ENCODE measurements around the gene MLLT3. TPM values are rescaled to one million over a fixed set of nuclear protein-coding genes. Genes with fewer than 3 reads are reported as not detected.

The MLLT3 gene
- total and polyA plus RNA-seq, 2 of the 8 experiments (the other 6 are each of a cell fraction or from before 2014, with no cell fraction given) = 5.9 to 9.6 TPM

DNA sequence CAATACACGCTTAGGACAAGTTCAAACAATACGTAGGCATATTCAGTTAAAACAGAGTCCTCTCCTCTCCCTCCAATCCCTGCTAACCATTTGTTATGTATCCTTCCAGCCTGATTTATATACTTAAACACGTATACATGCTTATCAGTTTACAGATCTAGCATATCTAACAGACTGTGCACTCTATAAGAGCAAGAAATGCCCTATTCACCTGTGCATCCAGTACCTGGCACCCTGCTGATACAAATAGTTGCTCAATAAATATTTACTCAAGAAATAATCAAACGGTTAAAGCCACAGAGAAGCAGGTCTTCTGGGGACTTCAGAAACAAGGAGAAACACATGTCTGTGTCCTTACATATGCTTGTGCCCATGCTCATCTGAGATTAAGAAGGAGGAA is 55.9 kb downstream of the MLLT3 start:
- Histone ChIP-seq H3K4ac (replicated peaks; ENCODE audit: insufficient read length, low read depth, low read length) (no peak overlapping the region), H3K18ac (ENCODE audit: extremely low read depth, low read length) (no peak overlapping the region), H2BK12ac (ENCODE audit: low read depth, low read length) (no peak overlapping the region), H3K4me2 (ENCODE audit: insufficient read depth in 1 of 2, low read depth in 2 of 2, low read length in 2 of 2) (no peak overlapping the region), H3K79me1 (ENCODE audit: low read depth, low read length) (no peaks in the 10 kb centered on the region; the same call in 1 of the 2 replicates), H3K79me2 (ENCODE audit: control insufficient read depth in 1 of 2, insufficient read depth in 2 of 2, low read length in 2 of 2) (no peaks in the 10 kb centered on the region), H2BK20ac (ENCODE audit: low read length) (no peak overlapping the region), H3K56ac (replicated peaks; ENCODE audit: insufficient read length, low read depth, low read length) (no peak overlapping the region), H3K27ac (ENCODE audit: low read depth, low read length) (no peak overlapping the region), H3K9ac (replicated peaks in 1 of 4; ENCODE audit: extremely low read depth in 1 of 4, low read depth in 3 of 4, low read length in 3 of 4) (no peak overlapping the region), H3K4me1 (replicated peaks in 1 of 4; ENCODE audit: control insufficient read depth in 3 of 4, insufficient read depth in 4 of 4, low read length in 3 of 4) (no peaks in the 10 kb centered on the region), H2BK15ac (ENCODE audit: low read length) (no peak overlapping the region), H4K20me1 (replicated peaks in 1 of 2; ENCODE audit: control insufficient read depth in 1 of 2, insufficient read depth in 2 of 2, low read length in 2 of 2) (no peaks in the 10 kb centered on the region), H3K23me2 (ENCODE audit: low read depth, low read length) (no peaks in the 10 kb centered on the region; the same call in 1 of the 2 replicates), H2BK5ac (ENCODE audit: low read depth, low read length) (no peak overlapping the region), H2AK5ac (ENCODE audit: low read depth, low read length) (no peak overlapping the region), H4K91ac (replicated peaks; ENCODE audit: insufficient read length, low read length) (no peak overlapping the region), H3K4me3 (ENCODE audit: extremely low read depth in 1 of 4, insufficient read depth in 2 of 4, low read depth in 3 of 4, low read length in 4 of 4) (no peak overlapping the region), H4K5ac (ENCODE audit: insufficient read length, low read depth, low read length) (no peak overlapping the region), H3K23ac (ENCODE audit: insufficient read length) (no peak overlapping the region), H2AFZ (ENCODE audit: low read length) (no peak overlapping the region), H3K36me3 (ENCODE audit: control insufficient read depth in 2 of 4, insufficient read depth in 4 of 4, low read length in 3 of 4) (no peaks in the 10 kb centered on the region), H3K27me3 (replicated peaks in 1 of 4; ENCODE audit: control insufficient read depth in 3 of 4, extremely low read depth in 1 of 4, insufficient read depth in 3 of 4, low read length in 3 of 4) (no peaks in the 10 kb centered on the region), H3K9me3 (ENCODE audit: insufficient read depth in 2 of 2, low read depth in 1 of 2, low read length in 1 of 2) (no peaks in the 10 kb centered on the region), H3K14ac (ENCODE audit: insufficient read length) (no peak overlapping the region), H4K8ac (ENCODE audit: extremely low read depth, insufficient read depth, low read length) (no peak overlapping the region), H2BK120ac (replicated peaks; ENCODE audit: low read depth, low read length) (no peak overlapping the region)
- ChIA-PET POLR2A (ENCODE audit: partially characterized antibody) (no interaction called here), CTCF (ENCODE audit: partially characterized antibody) (no interaction called here)
- no peak for DNase-seq (ENCODE audit: low read depth in 1 of 2, low spot score in 2 of 2)
- no peak for FAIRE-seq
- WGBS, 2 experiments (ENCODE audit: extremely low coverage in 1 of 2, insufficient coverage in 1 of 2, insufficient read length in 1 of 2, insufficient replicate concordance in 2 of 2, low coverage in 1 of 2, low lambda C conversion rate in 2 of 2, missing lambda C conversion rate in 1 of 2) = 93% methylated on average over 4 of the region's 4 CpGs; no CpG with 5 or more reads in 1 of the 2 experiments
- no peak for TF ChIP-seq GABPA (IDR thresholded peaks at IDR 0.05; ENCODE audit: borderline replicate concordance, insufficient read depth, low read length)
- TF ChIP-seq CEBPB (IDR thresholded peaks at IDR 0.05; ENCODE audit: low read depth, low read length) = no peak
- TF ChIP-seq JUN (IDR thresholded peaks at IDR 0.05; ENCODE audit: low read depth, low read length) = no peak
- TF ChIP-seq SIX5 (IDR thresholded peaks at IDR 0.05; ENCODE audit: low read depth, low read length) = no peak
- no peak for TF ChIP-seq RAD21 (IDR thresholded peaks at IDR 0.05 in 1 of 2, conservative IDR thresholded peaks at IDR 0.05 in 1 of 2; ENCODE audit: low read depth in 2 of 2, low read length in 2 of 2)

All from H1 (cell line).